GM19023 (cell line): ENCODE data around the gene FOXP2.
"Not testable (repeated sequence)": the region's sequence is repeated elsewhere in the genome, so short reads cannot be mapped to it uniquely, and the experiment has no call there.

Source experiments
- ATAC-seq: cut with Tn5 transposase; IDR thresholded peaks from one replicate; pipeline ENCODE4 v1.9.1; 2021; ENCODE audit warnings: mild to moderate bottlenecking, moderate library complexity; ENCODE audit not compliant: unreplicated experiment

The FOXP2 gene

GRCh38 chr7:114414156-114415063, at the start of gene FOXP2:
TSS of gene FOXP2 (plus strand) at chr7:114414815. CDS start at chr7:114426512, 11,697 bp downstream.
- no peak for ATAC-seq

DNA sequence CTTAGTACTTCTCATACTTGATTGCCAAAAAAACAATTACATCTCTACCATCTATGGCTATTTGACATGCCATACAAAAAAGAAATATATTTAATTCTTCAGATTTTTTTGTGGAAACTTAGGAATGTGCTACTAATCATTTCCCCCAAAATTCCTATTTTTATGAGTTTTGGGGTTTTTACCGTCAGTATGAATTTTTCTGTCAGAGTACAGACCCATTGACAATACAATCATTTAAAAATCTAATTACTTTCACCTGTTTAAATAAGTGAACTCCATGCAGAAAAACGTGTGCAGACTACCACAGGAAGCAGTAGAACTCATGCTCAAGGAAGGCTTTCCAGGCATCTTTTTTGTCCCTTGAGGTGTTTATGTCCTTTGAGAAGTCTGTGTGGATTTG, 48.8 kb upstream of the FOXP2 start:
- ATAC-seq: no peak

- no peak for ATAC-seq
Observed at GRCh38 chr7:114368492-114368891, 46.1 kb upstream of the FOXP2 start.

- ATAC-seq: no peak
Observed at GRCh38 chr7:114369294-114369693, 45.3 kb upstream of the FOXP2 start.

GRCh38 chr7:114372619-114373018, 42.0 kb upstream of the FOXP2 start:
- no peak for ATAC-seq

- ATAC-seq: no peak
Observed at GRCh38 chr7:114375907-114376306, 38.7 kb upstream of the FOXP2 start.

DNA sequence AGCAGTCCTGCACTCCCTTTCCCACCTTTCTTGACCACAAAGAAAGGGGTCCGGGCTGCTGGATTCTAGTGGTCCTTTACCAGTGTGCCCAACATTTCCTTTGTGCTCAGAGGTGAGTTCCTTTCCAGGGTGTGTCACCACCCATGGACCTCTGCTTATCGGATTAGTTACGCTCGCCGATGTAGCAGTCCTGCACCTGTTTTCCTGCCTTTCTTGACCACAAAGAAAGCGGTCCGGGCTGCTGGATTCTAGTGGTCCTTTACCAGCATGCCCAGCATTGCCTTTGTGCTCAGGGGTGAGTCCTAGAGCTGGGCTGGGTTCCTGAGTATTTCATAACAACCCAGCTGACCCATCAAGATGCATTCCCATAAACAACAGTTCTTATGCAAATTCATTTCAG, 30.7 kb upstream of the FOXP2 start:
- not testable (repeated sequence) for ATAC-seq

- not testable (repeated sequence) for ATAC-seq
Observed at GRCh38 chr7:114384346-114384745, 30.3 kb upstream of the FOXP2 start.

GRCh38 chr7:114388021-114388420, 26.6 kb upstream of the FOXP2 start:
- ATAC-seq: no peak

- no peak for ATAC-seq
Observed at GRCh38 chr7:114392686-114393085, 21.9 kb upstream of the FOXP2 start.

DNA sequence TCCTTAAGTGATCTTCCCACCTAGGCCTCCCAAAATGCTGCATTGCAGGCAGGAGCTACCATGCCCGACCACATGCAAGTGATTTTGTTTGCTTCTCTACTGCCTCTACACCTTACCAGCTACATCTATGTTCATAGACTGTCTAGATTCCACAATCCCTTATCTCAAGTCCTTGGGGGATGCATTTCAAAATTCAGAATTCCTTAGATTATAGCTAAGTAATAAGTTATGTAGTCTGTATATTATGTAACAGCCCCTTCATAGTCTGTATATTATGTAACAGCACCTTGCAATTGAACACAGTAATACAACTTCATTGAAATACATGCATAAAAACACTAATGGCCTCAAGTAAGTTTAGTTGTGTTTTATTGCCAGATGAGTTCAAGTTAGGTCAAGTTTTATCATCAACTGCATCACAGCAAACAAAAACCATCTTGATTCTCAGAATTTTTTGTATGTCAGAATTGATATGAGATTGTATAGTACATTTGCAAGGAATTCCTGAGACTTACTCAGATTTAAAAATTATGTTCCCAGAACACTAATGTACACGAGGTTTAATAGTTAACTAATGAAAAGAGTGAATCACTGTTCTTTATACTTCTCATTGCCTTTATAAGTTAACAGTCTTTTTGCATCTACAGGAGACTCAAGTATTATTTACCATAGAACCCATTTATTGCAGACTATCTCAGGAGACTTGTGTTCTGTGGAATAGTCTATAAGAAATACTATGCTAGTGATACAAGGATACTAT, 11.6 kb upstream of the FOXP2 start:
- no peak for ATAC-seq

GRCh38 chr7:114405427-114405826, 9.2 kb upstream of the FOXP2 start:
- no peak for ATAC-seq

DNA sequence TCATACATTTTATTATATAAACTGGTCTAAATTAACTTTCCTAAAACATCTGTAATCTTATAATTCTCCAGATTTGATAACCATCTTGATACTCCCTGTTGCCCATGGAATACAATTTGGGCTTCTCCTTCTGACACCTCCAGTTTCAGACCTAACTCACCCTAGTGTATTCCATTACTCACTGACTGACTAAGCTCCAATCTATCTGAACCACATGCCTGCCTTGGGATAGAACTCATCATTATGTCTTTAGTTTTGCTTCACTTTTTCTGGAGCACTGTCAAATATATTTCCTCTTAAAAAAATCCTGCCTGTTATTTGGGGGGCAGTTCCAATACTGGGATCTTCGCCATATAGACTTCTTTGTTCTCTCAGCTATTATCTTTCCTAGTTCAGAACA, 4.9 kb upstream of the FOXP2 start:
- ATAC-seq: no peak

- ATAC-seq: no peak
Observed at GRCh38 chr7:114412548-114412947, 2.1 kb upstream of the FOXP2 start.

DNA sequence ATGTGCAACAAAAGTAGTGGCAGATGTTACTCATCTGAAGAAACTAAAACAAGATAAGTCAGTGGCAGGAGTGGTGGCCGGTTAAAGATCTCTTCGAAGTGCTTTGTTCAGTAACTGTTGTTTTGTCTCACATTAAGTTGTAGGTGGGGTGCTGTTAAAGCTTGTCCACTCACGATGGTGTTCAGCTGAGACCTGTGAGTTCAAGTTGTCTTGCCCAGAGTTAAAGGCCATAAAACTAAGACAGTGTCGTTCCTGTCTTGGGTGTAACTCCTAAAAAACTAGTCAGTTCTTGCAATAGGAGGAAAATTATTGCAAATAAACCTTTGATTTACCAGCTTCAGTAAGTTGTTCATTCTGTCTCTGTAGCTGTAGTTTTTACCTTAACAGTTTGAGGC, 857 bp upstream of the FOXP2 start:
- no peak for ATAC-seq

DNA sequence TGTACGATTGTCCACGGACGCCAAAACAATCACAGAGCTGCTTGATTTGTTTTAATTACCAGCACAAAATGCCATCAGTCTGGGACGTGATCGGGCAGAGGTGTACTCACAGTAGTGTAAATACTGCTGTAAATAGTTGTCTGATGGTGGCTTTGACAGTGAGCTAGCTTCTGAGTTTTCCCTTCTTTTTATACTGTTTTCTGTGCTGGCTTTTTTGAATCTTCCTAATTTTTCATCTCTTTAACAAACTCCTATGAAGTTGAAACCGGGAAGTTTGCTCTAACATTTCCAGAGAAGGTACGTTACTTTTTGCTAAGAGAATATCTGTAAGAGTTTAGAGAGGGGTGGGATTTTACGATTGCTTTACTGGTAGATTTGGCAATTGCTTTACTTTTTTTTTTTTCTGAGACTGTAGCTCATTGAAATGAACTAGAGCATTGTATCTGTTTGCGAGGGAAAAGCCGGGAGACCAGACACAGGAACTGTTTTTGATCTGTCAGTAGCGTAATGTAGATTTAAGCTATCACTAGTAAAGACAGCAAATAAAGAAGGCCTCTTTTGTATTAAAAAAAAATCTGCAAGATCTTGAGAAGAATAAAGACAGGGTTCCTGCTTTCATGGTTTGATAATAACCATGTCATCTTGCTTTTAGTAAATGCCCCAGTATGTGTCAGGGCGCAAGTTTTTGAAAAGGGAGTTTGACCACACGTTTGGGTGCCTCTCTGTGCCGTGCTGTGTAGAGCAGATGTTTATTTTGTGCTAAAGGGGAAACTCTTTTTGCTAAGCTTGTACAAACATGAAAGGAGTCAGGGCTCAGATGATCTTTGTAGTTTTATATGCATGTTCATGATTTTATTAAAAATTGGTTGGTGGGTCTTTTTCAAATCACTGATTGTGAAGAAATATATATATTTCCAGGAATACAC, 712 bp downstream of the FOXP2 start:
- ATAC-seq: no peak

- ATAC-seq: no peak
Observed at GRCh38 chr7:114416129-114416990, 1.7 kb downstream of the FOXP2 start.

- ATAC-seq: no peak
Observed at GRCh38 chr7:114417290-114417689, 2.7 kb downstream of the FOXP2 start.

GRCh38 chr7:114418117-114418516, 3.5 kb downstream of the FOXP2 start:
- ATAC-seq: no peak
